HG03432 (cell line): ENCODE data around the gene ZNF366.

Source experiments
- ATAC-seq: cut with Tn5 transposase; IDR thresholded peaks from one replicate; pipeline ENCODE4 v1.9.1; 2021; ENCODE audit warnings: mild to moderate bottlenecking, moderate library complexity; ENCODE audit not compliant: unreplicated experiment

Gene ZNF366

GRCh38 chr5:72523960-72524582 is 16.9 kb upstream of the ZNF366 start:
- ATAC-seq: no peak

- ATAC-seq: no peak
Measured at GRCh38 chr5:72522607-72523006, 15.4 kb upstream of the ZNF366 start.

- no peak for ATAC-seq
Measured at GRCh38 chr5:72519111-72519510, 11.9 kb upstream of the ZNF366 start.

GRCh38 chr5:72518001-72518683 is 10.9 kb upstream of the ZNF366 start:
- no peak for ATAC-seq

- ATAC-seq: no peak
Measured at GRCh38 chr5:72516916-72517315, 9.7 kb upstream of the ZNF366 start.

- ATAC-seq: no peak
Measured at GRCh38 chr5:72515211-72515610, 8.0 kb upstream of the ZNF366 start.

GRCh38 chr5:72512593-72512860 is 5.3 kb upstream of the ZNF366 start:
- no peak for ATAC-seq

GRCh38 chr5:72511774-72512592 is 4.8 kb upstream of the ZNF366 start:
- ATAC-seq: no peak

- ATAC-seq: no peak
Measured at GRCh38 chr5:72511366-72511765, 4.2 kb upstream of the ZNF366 start.

- no peak for ATAC-seq
Measured at GRCh38 chr5:72510610-72511181, 3.5 kb upstream of the ZNF366 start.

- no peak for ATAC-seq
Measured at GRCh38 chr5:72509401-72509800, 2.2 kb upstream of the ZNF366 start.

- peak; percentile 90 for ATAC-seq
Measured at GRCh38 chr5:72508241-72509170, 1.3 kb upstream of the ZNF366 start.

GRCh38 chr5:72507907-72508238 is 663 bp upstream of the ZNF366 start:
- ATAC-seq: no peak

- no peak for ATAC-seq
Measured at GRCh38 chr5:72506158-72506549, 1.1 kb downstream of the ZNF366 start.

GRCh38 chr5:72505539-72506157 is 1.6 kb downstream of the ZNF366 start:
- ATAC-seq: no peak

- ATAC-seq: no peak
Measured at GRCh38 chr5:72505016-72505415, 2.2 kb downstream of the ZNF366 start.

GRCh38 chr5:72503888-72504491 is 3.2 kb downstream of the ZNF366 start:
- no peak for ATAC-seq

GRCh38 chr5:72501488-72501887 is 5.7 kb downstream of the ZNF366 start:
- ATAC-seq: no peak

- no peak for ATAC-seq
Measured at GRCh38 chr5:72499730-72500129, 7.5 kb downstream of the ZNF366 start.

- ATAC-seq: no peak
Measured at GRCh38 chr5:72499090-72499489, 8.1 kb downstream of the ZNF366 start.
